ENCODE measurements around the gene TNFRSF13B. TPM values are rescaled to one million over a fixed set of nuclear protein-coding genes. Genes with fewer than 3 reads are reported as not detected.
A peak's percentile ranks its signal among the peaks of the same experiment; 100 is the strongest.

TNFRSF13B gene
- total and polyA plus RNA-seq, 12 donors, result 0.18 to 0.48 TPM; not detected in 10

GRCh38 chr17:16943541-16944333 is 28.2 kb downstream of the TNFRSF13B start:
- DNase-seq, result peak in 1 of 7 donors; percentile 13
- WGBS, 4 donors, result 66 to 88% (median 82%) methylated on average over 5 to 16 of the region's 16 CpGs
- Histone ChIP-seq H3K4me1 (replicated peaks in 1 of 2) (no peaks in the 10 kb centered on the region), H3K9me3 (replicated peaks in 1 of 3) (no peaks in the 10 kb centered on the region), H3K36me3 (replicated peaks in 1 of 2) (no peaks in the 10 kb centered on the region), H3K27ac (no peak overlapping the region), H3K27me3 (no peaks in the 10 kb centered on the region), H3K4me3 (no peak overlapping the region)
- no peak for TF ChIP-seq CTCF (IDR thresholded peaks at IDR 0.05)
- no peak for TF ChIP-seq POLR2A (IDR thresholded peaks at IDR 0.05)
- intact Hi-C loops (cut with DNase I), result no loop called here

GRCh38 chr17:16943032-16943352 is 28.9 kb downstream of the TNFRSF13B start:
- H3K9me3 ChIP-seq (replicated peaks in 1 of 3), result no peaks in the 10 kb centered on the region
- H3K4me1 ChIP-seq (replicated peaks in 1 of 2), result no peaks in the 10 kb centered on the region
- DNase-seq, result peak in 1 of 7 donors; percentile 15
- no peaks in the 10 kb centered on the region for H3K36me3 ChIP-seq (replicated peaks in 1 of 2)
- intact Hi-C loops (cut with DNase I), result no loop called here
- H3K27me3 ChIP-seq, result no peaks in the 10 kb centered on the region
- no peak overlapping the region for H3K4me3 ChIP-seq
- H3K27ac ChIP-seq, result no peak overlapping the region
- 67 to 87% (median 86%) methylated on average over 2 to 3 of the region's 3 CpGs for WGBS, 4 donors
- TF ChIP-seq POLR2A (IDR thresholded peaks at IDR 0.05) (no peak), CTCF (IDR thresholded peaks at IDR 0.05) (no peak)

GRCh38 chr17:16942141-16943031 is 29.5 kb downstream of the TNFRSF13B start:
- DNase-seq, result peak in 1 of 7 donors; percentile 20
- H3K27me3 ChIP-seq, result no peaks in the 10 kb centered on the region
- no peaks in the 10 kb centered on the region for H3K36me3 ChIP-seq (replicated peaks in 1 of 2)
- H3K9me3 ChIP-seq (replicated peaks in 1 of 3), result no peaks in the 10 kb centered on the region
- no peak overlapping the region for H3K4me3 ChIP-seq
- intact Hi-C loops (cut with DNase I), result no loop called here
- H3K27ac ChIP-seq, result no peak overlapping the region
- 93 to 96% (median 94%) methylated on average over 19 to 21 of the region's 21 CpGs for WGBS, 4 donors
- H3K4me1 ChIP-seq (replicated peaks in 1 of 2), result no peaks in the 10 kb centered on the region
- no peak for TF ChIP-seq CTCF (IDR thresholded peaks at IDR 0.05)
- no peak for TF ChIP-seq POLR2A (IDR thresholded peaks at IDR 0.05)
